Breast epithelium (tissue), 4 donors: ENCODE measurements around the gene KISS1. TPM values are rescaled to one million over a fixed set of nuclear protein-coding genes. Genes with fewer than 3 reads are reported as not detected.

Experiments used
- DNase-seq, 2 donors: peaks; one replicate each; pipeline ENCODE4 v3.0.0-alpha.2; 2019; ENCODE audit warnings: low spot score in 2 of 2
- H3K27ac ChIP-seq, 2 donors: fragments of 200-600 bp; sonication (generic) in 1 of 2; one replicate each; pipeline ENCODE4 v1.5.1; 2016 to 2019; ENCODE audit warnings: mild to moderate bottlenecking in 1 of 2
- H3K27me3 ChIP-seq, 2 donors: fragments of 200-600 bp; sonication (generic) in 1 of 2; one replicate each; pipeline versions ENCODE4 v1.5.1 to v1.6.0; 2017 to 2019; ENCODE audit warnings: control low read depth in 1 of 2, mild to moderate bottlenecking in 1 of 2
- H3K36me3 ChIP-seq: fragments of 200-600 bp; one replicate; pipeline ENCODE4 v1.5.1; 2019
- H3K4me1 ChIP-seq, 2 donors: fragments of 200-600 bp; sonication (generic); one replicate each; pipeline ENCODE4 v1.5.1; 2016 to 2019; ENCODE audit warnings: control low read depth in 1 of 2
- H3K4me3 ChIP-seq, 3 donors: fragments of 200-600 bp; sonication (generic); 1 replicate in 2 of 3; 2 replicates in 1 of 3; pipeline ENCODE4 v1.5.1; 2016 to 2019; ENCODE audit warnings: mild to moderate bottlenecking in 3 of 3, moderate library complexity in 2 of 3
- H3K9me3 ChIP-seq, 2 donors: fragments of 200-600 bp; sonication (generic) in 1 of 2; one replicate each; pipeline ENCODE4 v1.5.1; 2016 to 2019; ENCODE audit warnings: control low read depth in 1 of 2
- POLR2A ChIP-seq: fragments of 450-650 bp; IDR thresholded peaks from one replicate; pipeline ENCODE4 v1.6.1; 2016; ENCODE audit warnings: antibody characterized with exemption, mild to moderate bottlenecking, moderate library complexity
- POLR2AphosphoS5 ChIP-seq, 3 donors: sonication (generic); formaldehyde crosslinking; IDR thresholded peaks; one replicate each; pipeline ENCODE4 v1.6.1; 2017; ENCODE audit warnings: antibody characterized with exemption in 3 of 3
- intact Hi-C: fragments of 100-400 bp; cut with DNase I; formaldehyde crosslinking; loops from one replicate; pipeline ENCODE4 v1.15.1; 2023; ENCODE audit warnings: low total_unique reads
- total RNA-seq, 3 donors: library from RNA; depleted of rRNA; stranded (reverse); fragments of >200 nt; gene quantifications; one replicate each; pipeline ENCODE4 v1.1.0, GENCODE V29; 2016
- TF ChIP-seq, protein P1 (sequence below), 3 donors: fragments of 450-650 bp; IDR thresholded peaks; one replicate each; pipeline ENCODE4 v1.5.1; 2016 to 2017; ENCODE audit warnings: antibody characterized with exemption in 3 of 3, mild to moderate bottlenecking in 3 of 3, moderate library complexity in 3 of 3

Gene KISS1
- total RNA-seq, 3 donors from 2014 or later, result not detected

DNA sequence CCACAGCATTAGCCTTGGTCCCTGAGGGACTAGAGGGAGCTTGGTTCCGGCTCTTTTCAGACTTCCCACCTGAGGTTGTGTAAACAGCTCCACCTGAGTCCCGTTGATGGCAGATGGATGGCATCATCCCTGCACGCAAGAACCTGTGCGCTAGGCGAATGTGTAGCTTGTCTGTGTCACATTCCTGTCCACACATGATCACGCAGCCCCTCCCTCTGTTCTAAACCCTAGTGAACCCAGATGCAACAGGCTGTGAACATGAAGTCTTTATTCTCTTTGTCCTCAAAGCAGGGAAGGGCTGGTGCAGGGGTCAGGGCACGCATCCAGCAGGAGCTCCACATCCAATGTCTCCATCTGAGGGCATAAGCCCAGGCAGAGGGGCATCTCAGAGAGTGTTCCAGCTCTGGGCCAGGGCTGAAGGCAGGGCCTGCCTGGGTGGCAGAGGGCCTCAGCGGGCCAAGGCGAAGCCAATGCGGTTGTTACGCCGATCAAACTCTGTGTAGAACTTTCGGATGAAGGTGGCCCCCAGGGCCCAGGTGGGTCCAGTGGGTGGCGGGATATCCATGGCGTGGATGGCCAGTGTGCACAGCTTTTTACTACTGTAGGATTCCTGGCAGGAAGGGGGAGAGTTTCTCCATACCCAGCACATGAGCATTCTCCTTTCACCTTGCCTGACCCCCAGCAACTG, 41.6 kb downstream of the KISS1 start:
- H3K4me1 ChIP-seq, result peaks cover 5 to 10% of the 10 kb centered on the region in 2 donors
- H3K4me3 ChIP-seq, result no peak overlapping the region
- H3K27ac ChIP-seq, result no peak overlapping the region
- H3K27me3 ChIP-seq, result no peaks in the 10 kb centered on the region
- no peaks in the 10 kb centered on the region for H3K36me3 ChIP-seq
- no peaks in the 10 kb centered on the region for H3K9me3 ChIP-seq
- no peak for TF ChIP-seq POLR2A
- TF ChIP-seq POLR2AphosphoS5 (IDR thresholded peaks at IDR 0.05), result no peak
- TF ChIP-seq, protein P1, sequence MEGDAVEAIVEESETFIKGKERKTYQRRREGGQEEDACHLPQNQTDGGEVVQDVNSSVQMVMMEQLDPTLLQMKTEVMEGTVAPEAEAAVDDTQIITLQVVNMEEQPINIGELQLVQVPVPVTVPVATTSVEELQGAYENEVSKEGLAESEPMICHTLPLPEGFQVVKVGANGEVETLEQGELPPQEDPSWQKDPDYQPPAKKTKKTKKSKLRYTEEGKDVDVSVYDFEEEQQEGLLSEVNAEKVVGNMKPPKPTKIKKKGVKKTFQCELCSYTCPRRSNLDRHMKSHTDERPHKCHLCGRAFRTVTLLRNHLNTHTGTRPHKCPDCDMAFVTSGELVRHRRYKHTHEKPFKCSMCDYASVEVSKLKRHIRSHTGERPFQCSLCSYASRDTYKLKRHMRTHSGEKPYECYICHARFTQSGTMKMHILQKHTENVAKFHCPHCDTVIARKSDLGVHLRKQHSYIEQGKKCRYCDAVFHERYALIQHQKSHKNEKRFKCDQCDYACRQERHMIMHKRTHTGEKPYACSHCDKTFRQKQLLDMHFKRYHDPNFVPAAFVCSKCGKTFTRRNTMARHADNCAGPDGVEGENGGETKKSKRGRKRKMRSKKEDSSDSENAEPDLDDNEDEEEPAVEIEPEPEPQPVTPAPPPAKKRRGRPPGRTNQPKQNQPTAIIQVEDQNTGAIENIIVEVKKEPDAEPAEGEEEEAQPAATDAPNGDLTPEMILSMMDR (IDR thresholded peaks at IDR 0.05), result no peak
- no peak for DNase-seq
- intact Hi-C loops, result loop anchor here (2.0 to 5.0 kb wide), 2 partner anchors 58 to 74 kb away; partner anchors contain the start of gene GOLT1A

DNA sequence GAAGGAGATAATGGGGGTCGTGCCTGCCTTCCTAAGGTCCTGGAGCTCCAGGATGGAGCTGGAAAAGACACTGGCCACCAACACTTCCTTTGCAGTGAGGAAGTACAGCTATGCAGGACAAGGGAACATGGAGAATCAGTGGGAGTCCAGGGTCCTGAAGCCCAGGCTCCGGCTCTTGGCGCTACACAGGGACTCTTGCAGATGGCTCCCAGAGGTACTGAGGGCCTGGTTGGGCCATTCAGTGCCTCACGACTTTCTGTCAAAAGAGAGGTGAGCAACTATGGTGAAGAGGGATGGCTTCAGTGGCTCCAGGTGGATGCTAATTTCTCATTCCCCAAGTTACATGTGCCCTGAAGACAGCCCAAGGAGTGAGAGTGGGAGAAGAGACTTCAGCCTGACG, 42.6 kb downstream of the KISS1 start:
- no peaks in the 10 kb centered on the region for H3K36me3 ChIP-seq
- H3K4me1 ChIP-seq, result peaks cover 5 to 16% of the 10 kb centered on the region in 2 donors
- TF ChIP-seq POLR2A (no peak), POLR2AphosphoS5 (IDR thresholded peaks at IDR 0.05) (no peak)
- TF ChIP-seq, protein P1 (IDR thresholded peaks at IDR 0.05), result no peak
- no peak for DNase-seq
- intact Hi-C loops, result loop anchor here (2.0 kb wide), 1 partner anchor 73 kb away; no protein-coding TSS in a partner anchor
- no peaks in the 10 kb centered on the region for H3K9me3 ChIP-seq
- H3K4me3 ChIP-seq, result no peak overlapping the region
- H3K27me3 ChIP-seq, result no peaks in the 10 kb centered on the region
- H3K27ac ChIP-seq, result no peak overlapping the region

DNA sequence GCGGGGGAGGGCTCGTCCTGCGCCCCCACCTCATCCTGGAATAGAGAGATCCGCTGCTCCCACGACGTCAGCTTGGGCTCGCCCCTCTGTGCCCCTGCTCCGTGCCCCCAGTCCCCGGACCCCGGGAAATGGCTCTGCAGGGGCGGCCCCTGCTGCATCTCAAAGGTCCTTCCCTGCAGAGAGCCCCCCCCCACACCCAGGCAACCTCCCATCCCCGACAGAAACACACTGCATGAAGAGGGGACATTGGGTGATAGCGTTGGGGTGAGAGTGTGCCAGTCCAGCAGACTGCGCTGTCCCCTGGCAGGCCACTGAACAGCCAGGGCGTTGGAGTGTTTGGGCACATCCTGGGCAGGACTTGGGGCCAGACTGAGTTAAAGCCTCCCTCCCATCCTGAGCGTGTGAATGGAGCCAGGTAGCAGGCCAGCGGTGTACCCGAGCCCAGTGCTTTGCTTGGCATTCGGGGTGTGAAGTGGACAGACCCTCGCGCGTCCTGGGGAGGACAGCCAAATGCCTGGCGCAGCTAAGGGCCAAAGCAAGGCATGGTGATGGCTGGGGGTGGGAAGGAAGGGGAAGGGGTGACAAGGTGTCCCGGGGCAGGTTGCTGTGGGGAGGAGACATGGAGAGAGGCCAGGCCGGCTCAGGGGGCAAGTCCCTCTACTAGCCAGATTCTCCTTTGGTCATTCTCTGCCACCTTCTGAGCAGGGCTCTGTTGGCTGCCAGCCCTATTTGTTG, 43.8 kb downstream of the KISS1 start:
- no peaks in the 10 kb centered on the region for H3K9me3 ChIP-seq
- no peaks in the 10 kb centered on the region for H3K36me3 ChIP-seq
- H3K4me1 ChIP-seq, result peaks cover 5 to 16% of the 10 kb centered on the region in 2 donors
- intact Hi-C loops, result no loop called here
- TF ChIP-seq POLR2AphosphoS5 (IDR thresholded peaks at IDR 0.05), result no peak
- no peak for TF ChIP-seq POLR2A
- TF ChIP-seq, protein P1 (IDR thresholded peaks at IDR 0.05), result no peak
- H3K27ac ChIP-seq, result peak overlapping the region; percentile 88 to 97
- DNase-seq, result peak in 1 of 2 donors; percentile 38
- peak overlapping the region; percentile 77 to 98 (median 78) for H3K4me3 ChIP-seq
- H3K27me3 ChIP-seq, result no peaks in the 10 kb centered on the region

DNA sequence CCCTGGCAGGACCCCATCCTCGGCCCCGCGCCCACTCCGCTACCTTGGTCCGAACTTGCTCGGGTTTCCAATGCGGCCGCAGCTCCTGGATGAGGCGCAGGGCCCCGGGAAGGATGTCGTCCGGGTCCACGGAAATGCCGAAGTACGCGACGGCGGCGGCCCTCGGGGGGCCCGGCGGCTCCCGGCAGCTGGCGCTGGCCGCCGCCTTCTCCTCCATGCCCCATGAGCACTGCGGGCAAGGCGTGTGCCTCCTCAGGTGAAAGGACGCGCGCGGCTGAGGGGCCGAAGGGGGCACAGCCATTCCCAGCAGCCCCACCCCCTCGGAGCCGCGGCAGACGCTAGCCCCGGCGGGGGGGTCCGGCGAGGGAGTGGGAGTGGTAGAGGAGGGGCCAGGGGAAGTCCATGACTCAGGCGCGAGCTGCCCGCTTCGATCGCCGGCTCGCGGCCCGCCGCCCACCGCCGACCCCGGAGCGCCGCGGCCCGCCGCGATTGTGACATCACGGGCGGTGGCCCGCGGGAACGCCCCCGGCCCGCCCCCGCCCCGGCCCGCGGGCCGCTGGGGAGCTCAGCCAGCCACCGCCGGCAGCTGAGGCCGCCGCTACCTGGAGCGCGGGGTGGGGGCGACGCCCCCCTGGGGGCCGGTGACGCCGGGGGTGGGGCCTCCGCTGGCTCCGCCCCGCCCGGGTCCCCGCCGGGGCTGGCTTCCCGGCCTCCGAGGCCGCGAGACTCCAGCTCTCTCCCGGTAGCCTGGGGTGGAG, 44.6 kb downstream of the KISS1 start, which contains the start of gene ETNK2:
TSS of gene ETNK2 (minus strand) at position 493 of the 758 bp plus-strand sequence. CDS start at position 301, 192 bp downstream.
- no peaks in the 10 kb centered on the region for H3K27me3 ChIP-seq
- intact Hi-C loops, result no loop called here
- peaks cover 5 to 16% of the 10 kb centered on the region in 2 donors for H3K4me1 ChIP-seq
- H3K27ac ChIP-seq, result peak within 1 kb of the TSS; percentile 88 to 97
- H3K36me3 ChIP-seq, result no peaks in the 10 kb centered on the region
- peak in 1 of 2 donors; percentile 63 for DNase-seq
- H3K9me3 ChIP-seq, result no peaks in the 10 kb centered on the region
- TF ChIP-seq POLR2AphosphoS5 (IDR thresholded peaks at IDR 0.05) (peak in 1 of 3 donors; percentile 8), POLR2A (no peak)
- peak within 1 kb of the TSS; percentile 77 to 98 (median 78) for H3K4me3 ChIP-seq

DNA sequence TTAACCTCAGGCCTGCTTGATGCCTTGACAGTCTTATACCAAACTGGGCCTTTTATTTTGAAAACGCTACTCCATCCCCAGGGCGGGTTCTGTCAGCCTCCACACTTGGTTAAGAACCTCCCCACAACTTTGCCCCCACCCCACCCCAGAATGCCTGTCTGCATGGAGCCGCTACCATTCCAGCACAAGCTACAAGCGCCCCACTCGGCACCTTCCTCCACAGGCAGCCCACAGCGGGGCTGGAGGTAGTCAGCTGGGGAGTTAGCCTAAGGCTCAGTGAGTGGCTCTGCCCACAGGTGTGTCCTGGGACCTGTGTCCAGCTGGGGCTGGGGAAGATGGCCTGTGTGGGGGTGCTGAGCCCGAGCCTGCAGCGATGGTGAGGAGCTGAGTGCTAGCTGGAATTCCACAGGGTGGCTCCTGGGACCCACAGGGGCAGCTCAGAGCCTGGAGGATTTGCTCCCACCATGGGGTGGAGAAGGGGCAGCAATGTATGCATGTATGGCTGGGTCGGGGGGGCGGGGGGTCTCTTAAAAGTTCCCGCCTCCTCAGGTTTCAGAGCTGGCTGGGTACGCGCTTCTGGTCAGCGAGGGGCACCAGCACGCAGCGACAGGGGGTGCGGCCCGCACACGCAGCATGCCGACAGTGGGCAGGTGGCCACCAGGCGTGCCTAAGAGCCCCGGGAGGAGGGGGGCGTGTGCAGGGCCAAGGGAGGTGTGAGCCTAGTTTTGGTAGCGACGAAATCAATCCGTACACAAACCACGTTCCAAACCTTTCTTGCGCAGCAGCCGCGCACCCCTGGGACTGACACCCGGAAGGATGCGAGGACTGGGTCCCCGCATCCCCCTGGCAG, 45.4 kb downstream of the KISS1 start:
- peak overlapping the region; percentile 77 to 98 (median 78) for H3K4me3 ChIP-seq
- peak overlapping the region; percentile 88 to 97 for H3K27ac ChIP-seq
- H3K4me1 ChIP-seq, result peaks cover 5 to 16% of the 10 kb centered on the region in 2 donors
- no peaks in the 10 kb centered on the region for H3K36me3 ChIP-seq
- TF ChIP-seq, protein P1 (IDR thresholded peaks at IDR 0.05), result no peak
- TF ChIP-seq POLR2A (no peak), POLR2AphosphoS5 (IDR thresholded peaks at IDR 0.05) (no peak)
- intact Hi-C loops, result no loop called here
- peak in 1 of 2 donors; percentile 48 for DNase-seq
- no peaks in the 10 kb centered on the region for H3K27me3 ChIP-seq
- H3K9me3 ChIP-seq, result no peaks in the 10 kb centered on the region
